Endodermal cell (in vitro differentiated cells): ENCODE results near the gene ATXN7L1. TPM values are rescaled to one million over a fixed set of nuclear protein-coding genes. Genes with fewer than 3 reads are reported as not detected.

Experiments used
- DNase-seq: peaks from one replicate; pipeline ENCODE4 v3.0.0-alpha.2; 2017
- H3K27ac ChIP-seq: 2 replicates; pipeline ENCODE4 v1.5.1; 2013; ENCODE audit warnings: mild to moderate bottlenecking, low read depth, low read length, moderate library complexity
- H3K27me3 ChIP-seq: 2 replicates; pipeline ENCODE4 v1.6.1; 2013; ENCODE audit warnings: mild to moderate bottlenecking, low read length, moderate library complexity; ENCODE audit not compliant: insufficient read depth, control insufficient read depth, poor library complexity, severe bottlenecking
- H3K36me3 ChIP-seq: 2 replicates; pipeline ENCODE4 v1.7.0; 2013; ENCODE audit warnings: mild to moderate bottlenecking, low read length, moderate library complexity; ENCODE audit not compliant: control insufficient read depth, insufficient read depth
- H3K4me1 ChIP-seq: one replicate; pipeline ENCODE4 v1.7.0; 2013; ENCODE audit warnings: low read length; ENCODE audit not compliant: control insufficient read depth, insufficient read depth
- H3K4me3 ChIP-seq: 2 replicates; pipeline ENCODE4 v1.5.1; 2013; ENCODE audit warnings: mild to moderate bottlenecking, low read length, moderate library complexity
- H3K9ac ChIP-seq: 2 replicates; pipeline ENCODE4 v1.6.1; 2013; ENCODE audit warnings: mild to moderate bottlenecking, low read length, moderate library complexity; ENCODE audit not compliant: poor library complexity, severe bottlenecking; ENCODE audit errors: extremely low read depth
- H3K9me3 ChIP-seq: 2 replicates; pipeline ENCODE4 v1.6.1; 2013; ENCODE audit warnings: mild to moderate bottlenecking, low read length, moderate library complexity; ENCODE audit not compliant: control insufficient read depth
- H3K27ac Mint-ChIP-seq: 2 replicates; pipeline ENCODE4 v1.8.0; 2020; ENCODE audit warnings: mixed read lengths
- H3K27me3 Mint-ChIP-seq: 2 replicates; pipeline ENCODE4 v1.8.0; 2021; ENCODE audit warnings: mild to moderate bottlenecking, mixed read lengths; ENCODE audit not compliant: insufficient read depth
- H3K36me3 Mint-ChIP-seq: 2 replicates; pipeline ENCODE4 v1.8.0; 2020; ENCODE audit warnings: low read depth, mixed read lengths
- H3K4me1 Mint-ChIP-seq: 2 replicates; pipeline ENCODE4 v1.8.0; 2020; ENCODE audit warnings: mixed read lengths
- H3K4me3 Mint-ChIP-seq: 2 replicates; pipeline ENCODE4 v1.8.0; 2020; ENCODE audit warnings: mild to moderate bottlenecking, moderate library complexity, mixed read lengths
- H3K9me3 Mint-ChIP-seq: 2 replicates; pipeline ENCODE4 v1.8.0; 2020; ENCODE audit warnings: mild to moderate bottlenecking, mixed read lengths
- CTCF ChIP-seq: fragments of 200-600 bp; sonication (generic); conservative IDR thresholded peaks from 2 replicates; pipeline ENCODE4 v1.5.0; 2021; ENCODE audit warnings: antibody characterized with exemption, mild to moderate bottlenecking
- WGBS, 2 experiments: methylation state at CpG; one replicate each; pipeline versions ENCODE4 v1.1.5 to v1.1.7; 2013; ENCODE audit warnings: missing lambda C conversion rate in 2 of 2, mixed read lengths in 1 of 2; ENCODE audit not compliant: insufficient coverage in 1 of 2, insufficient read length in 1 of 2; 5-methylcytosine and 5-hydroxymethylcytosine counted together
- total RNA-seq, 2 donors: library from RNA; stranded (reverse); fragmentation: NEBNext Ultra II Directional in 1 of 2; extraction: Animal tissue kit (Norgen Biotek cat#: 25700) in 1 of 2; gene quantifications; 2 replicates in 1 of 2; 3 replicates in 1 of 2; pipeline ENCODE4 v1.2.1, GENCODE V29; 2021

Gene ATXN7L1
- total RNA-seq, 2 donors from 2014 or later, result 16.9 to 30.4 TPM

- no peaks in the 10 kb centered on the region for H3K4me1 ChIP-seq
- no peak overlapping the region for H3K27ac ChIP-seq
- no peak overlapping the region for H3K4me3 Mint-ChIP-seq
- H3K9me3 ChIP-seq, result no peaks in the 10 kb centered on the region
- no peaks in the 10 kb centered on the region for H3K27me3 Mint-ChIP-seq
- no peaks in the 10 kb centered on the region for H3K4me1 Mint-ChIP-seq
- no peak overlapping the region for H3K9ac ChIP-seq
- no peaks in the 10 kb centered on the region for H3K9me3 Mint-ChIP-seq
- H3K4me3 ChIP-seq, result no peak overlapping the region
- 94 to 96% methylated on average over 15 to 20 of the region's 20 CpGs for WGBS, 2 experiments
- peaks cover 64% of the 10 kb centered on the region for H3K36me3 Mint-ChIP-seq
- H3K27ac Mint-ChIP-seq, result peak overlapping the region; percentile 49
- TF ChIP-seq CTCF, result no peak
- no peaks in the 10 kb centered on the region for H3K27me3 ChIP-seq
- peak; percentile 35 for DNase-seq
- peaks cover 16% of the 10 kb centered on the region for H3K36me3 ChIP-seq
Measured at GRCh38 chr7:105614341-105614840, 262.0 kb downstream of the ATXN7L1 start.

DNA sequence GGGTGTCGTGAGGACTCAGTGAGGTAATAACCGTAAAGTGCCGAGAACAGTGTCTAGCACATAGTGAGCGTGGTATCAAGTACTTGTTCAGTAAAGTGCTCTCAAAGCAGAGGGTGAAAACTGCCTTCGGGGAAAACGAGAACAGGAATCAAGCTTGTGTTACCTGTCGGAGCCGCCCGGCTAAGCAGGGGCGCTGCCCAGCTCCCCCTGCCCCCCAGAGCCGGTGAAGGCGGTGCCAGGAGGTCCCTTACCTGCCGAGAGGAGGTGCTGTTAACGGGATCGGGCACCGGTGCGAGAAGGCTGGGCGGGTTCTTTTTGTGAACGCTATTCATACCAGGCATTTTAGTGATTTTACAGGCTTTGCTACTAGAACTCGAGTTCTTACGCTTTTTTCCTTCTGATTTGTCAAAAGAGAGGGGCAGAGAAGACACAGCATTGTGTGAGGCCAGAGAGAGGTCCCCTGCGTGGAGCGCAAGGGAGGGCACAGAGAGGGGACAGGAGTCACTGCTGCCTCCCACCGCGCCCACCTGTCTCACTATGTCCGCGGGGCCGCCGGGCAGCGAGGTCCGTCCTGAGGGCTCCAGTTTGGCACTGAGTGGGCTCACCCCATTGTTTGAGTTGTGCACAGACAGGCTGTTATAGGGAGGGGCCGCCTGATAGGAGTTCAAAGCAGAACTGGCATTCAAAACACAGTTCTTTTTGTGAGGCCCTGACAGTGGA is 262.6 kb downstream of the ATXN7L1 start:
- Histone ChIP-seq H3K4me1 (no peaks in the 10 kb centered on the region), H3K36me3 (peaks cover 15% of the 10 kb centered on the region), H3K4me3 (no peak overlapping the region), H3K9me3 (no peaks in the 10 kb centered on the region), H3K9ac (no peak overlapping the region), H3K27ac (no peak overlapping the region), H3K27me3 (no peaks in the 10 kb centered on the region)
- peaks cover 64% of the 10 kb centered on the region for H3K36me3 Mint-ChIP-seq
- WGBS, 2 experiments, result 94 to 97% methylated on average over 30 to 32 of the region's 32 CpGs
- H3K4me3 Mint-ChIP-seq, result no peak overlapping the region
- no peak for TF ChIP-seq CTCF
- H3K27ac Mint-ChIP-seq, result no peak overlapping the region
- DNase-seq, result peak; percentile 43
- H3K9me3 Mint-ChIP-seq, result no peaks in the 10 kb centered on the region
- no peaks in the 10 kb centered on the region for H3K27me3 Mint-ChIP-seq
- no peaks in the 10 kb centered on the region for H3K4me1 Mint-ChIP-seq

GRCh38 chr7:105612806-105613205 is 263.6 kb downstream of the ATXN7L1 start:
- TF ChIP-seq CTCF, result no peak
- Histone ChIP-seq H3K4me1 (no peaks in the 10 kb centered on the region), H3K9ac (no peak overlapping the region), H3K9me3 (no peaks in the 10 kb centered on the region), H3K27ac (no peak overlapping the region), H3K27me3 (no peaks in the 10 kb centered on the region), H3K4me3 (no peak overlapping the region), H3K36me3 (peaks cover 9% of the 10 kb centered on the region)
- H3K27ac Mint-ChIP-seq, result no peak overlapping the region
- H3K9me3 Mint-ChIP-seq, result no peaks in the 10 kb centered on the region
- 95 to 100% methylated on average over 2 to 9 of the region's 9 CpGs for WGBS, 2 experiments
- H3K4me3 Mint-ChIP-seq, result no peak overlapping the region
- DNase-seq, result no peak
- no peaks in the 10 kb centered on the region for H3K4me1 Mint-ChIP-seq
- H3K36me3 Mint-ChIP-seq, result peaks cover 59% of the 10 kb centered on the region
- no peaks in the 10 kb centered on the region for H3K27me3 Mint-ChIP-seq
